NB4 (cell line): ENCODE data around the gene CD93.

Experiments used
- DNase-seq: peaks from one replicate; pipeline ENCODE4 v3.0.0; 2010; ENCODE audit warnings: low read depth
- H3K4me3 ChIP-seq: one replicate; pipeline ENCODE4 v1.5.1; 2011; ENCODE audit warnings: mild to moderate bottlenecking, low read depth, low read length, moderate library complexity
- CTCF ChIP-seq: IDR thresholded peaks from one replicate; pipeline ENCODE4 v1.5.1; 2012; ENCODE audit warnings: low read depth, low read length
- MAX ChIP-seq: IDR thresholded peaks from 2 replicates; pipeline ENCODE4 v1.6.1; 2011; ENCODE audit warnings: low read depth, low read length
- MYC ChIP-seq: IDR thresholded peaks from 2 replicates; pipeline ENCODE4 v1.6.1; 2011; ENCODE audit warnings: low read depth, low read length
- POLR2A ChIP-seq: IDR thresholded peaks from 2 replicates; pipeline ENCODE4 v1.6.1; 2011; ENCODE audit warnings: mild to moderate bottlenecking; ENCODE audit not compliant: insufficient read length; ENCODE audit errors: extremely low read depth

Gene CD93

DNA sequence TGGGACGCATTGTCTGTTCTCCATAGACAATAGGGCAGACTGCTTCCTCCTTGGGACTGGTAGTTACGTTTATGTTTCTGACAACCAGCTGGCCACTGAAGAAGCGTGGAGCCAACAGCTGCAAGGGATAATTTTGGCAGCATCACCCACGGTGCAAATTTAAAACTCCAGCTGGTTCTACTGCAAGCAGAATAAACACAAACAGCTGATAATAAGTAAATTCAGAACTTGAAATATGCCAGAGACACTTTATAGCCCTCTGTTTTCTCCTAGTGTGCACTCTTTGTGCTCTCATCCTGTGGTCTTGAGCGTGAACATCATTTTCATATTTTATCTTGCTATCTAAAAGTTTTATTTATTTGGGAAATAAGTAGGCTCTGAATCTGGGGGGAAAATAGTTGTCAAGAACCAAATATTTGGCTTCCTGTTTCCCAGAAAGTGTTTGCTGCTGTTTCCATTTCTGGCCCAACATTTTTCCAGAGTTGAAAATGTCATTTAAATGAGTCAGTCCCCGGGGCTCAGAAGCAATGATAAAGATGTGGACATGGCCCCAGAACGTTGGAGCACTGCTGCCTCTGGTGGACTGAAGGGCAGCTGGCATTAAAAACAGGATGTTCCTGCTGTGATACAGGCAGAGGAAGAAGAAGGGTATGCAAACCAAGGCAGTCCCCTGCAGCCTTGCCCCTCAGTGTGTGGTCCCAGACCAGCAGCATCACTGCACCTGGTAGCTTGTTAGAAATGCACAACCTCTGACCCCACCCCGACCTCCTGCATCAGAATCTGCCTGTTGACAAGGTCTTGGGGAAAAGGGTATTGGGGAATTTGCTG, 24.2 kb downstream of the CD93 start:
- DNase-seq = peak; percentile 75
- TF ChIP-seq MAX (peak; percentile 54; the same call in 1 of the 2 replicates), POLR2A (no peak), CTCF (peak; percentile 53)
- H3K4me3 ChIP-seq = no peak overlapping the region

GRCh38 chr20:23061262-23061661, 24.9 kb downstream of the CD93 start:
- H3K4me3 ChIP-seq = no peak overlapping the region
- TF ChIP-seq POLR2A (no peak), MAX (no peak), MYC (no peak), CTCF (no peak)
- no peak for DNase-seq

DNA sequence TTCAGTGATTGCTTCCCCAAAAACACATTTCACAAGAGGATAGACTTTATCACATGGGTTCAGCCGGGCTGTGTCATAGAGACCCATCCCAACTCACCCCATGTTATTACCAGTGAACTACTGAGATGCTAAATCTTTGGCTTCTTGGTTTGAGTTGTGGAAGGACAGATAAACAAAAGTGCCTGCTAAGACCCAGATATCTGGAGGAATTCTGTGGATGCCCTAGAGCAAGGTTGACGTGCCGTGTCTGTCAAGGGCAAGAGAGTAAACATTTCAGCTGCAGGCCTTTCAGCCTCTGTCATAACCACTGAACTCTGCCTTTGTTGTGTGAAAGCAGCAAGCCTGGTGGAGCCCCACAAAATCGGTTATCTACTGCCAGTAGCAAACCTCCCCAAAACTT, 25.5 kb downstream of the CD93 start:
- no peak overlapping the region for H3K4me3 ChIP-seq
- no peak for DNase-seq
- TF ChIP-seq CTCF (no peak), MYC (no peak), POLR2A (no peak), MAX (no peak)

DNA sequence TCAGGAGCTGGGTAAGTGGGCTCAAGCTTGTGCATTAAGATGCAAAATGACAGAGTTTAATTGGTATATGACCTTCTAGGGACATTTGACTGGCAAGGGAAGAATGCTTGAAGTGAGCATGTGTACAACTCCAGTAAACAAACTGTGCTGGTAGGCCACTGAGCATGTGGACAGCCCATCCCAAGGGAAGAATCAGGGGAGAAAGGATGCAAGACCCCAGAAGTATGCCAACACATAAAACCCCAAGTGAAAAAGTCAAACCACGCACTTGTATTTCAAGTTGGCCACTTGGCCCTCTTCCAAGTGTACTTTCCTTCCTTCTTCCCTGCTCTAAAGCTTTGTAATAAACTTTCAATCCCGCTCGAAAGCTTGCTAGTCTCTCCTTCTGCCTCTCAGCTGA, 26.3 kb downstream of the CD93 start:
- peak; percentile 32 for DNase-seq
- TF ChIP-seq MAX = no peak
- TF ChIP-seq CTCF = no peak
- TF ChIP-seq MYC = no peak
- TF ChIP-seq POLR2A = no peak
- no peak overlapping the region for H3K4me3 ChIP-seq

DNA sequence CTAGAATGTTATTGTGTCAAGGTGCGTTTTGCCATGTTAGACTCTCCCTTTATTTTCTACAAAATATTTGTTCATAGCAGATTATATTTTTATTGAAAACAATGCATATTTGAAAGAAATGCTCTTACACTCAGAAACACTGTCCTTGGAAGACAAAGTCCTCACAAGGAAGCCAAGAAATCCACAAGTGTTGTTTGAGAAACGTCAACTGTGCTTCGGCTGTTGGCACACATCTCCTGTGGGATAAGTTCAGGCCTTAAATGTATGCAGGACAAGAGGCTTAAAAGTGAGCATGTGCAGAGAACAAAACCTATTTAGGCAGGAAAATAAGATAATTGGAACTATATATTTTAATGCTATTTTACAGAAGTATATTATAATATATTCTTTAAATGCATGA, 27.1 kb downstream of the CD93 start:
- no peak overlapping the region for H3K4me3 ChIP-seq
- TF ChIP-seq MYC (no peak), POLR2A (no peak), MAX (no peak), CTCF (no peak)
- no peak for DNase-seq
